Embryonic facial prominence (tissue), 1 donor: ENCODE results near the gene NAGA.
"Not testable (repeated sequence)": the region's sequence is repeated elsewhere in the genome, so short reads cannot be mapped to it uniquely, and the experiment has no call there.

Experiments used
- DNase-seq: peaks from one replicate; pipeline ENCODE4 v3.0.0-alpha.2; 2016; ENCODE audit errors: extremely low spot score

NAGA gene

DNA sequence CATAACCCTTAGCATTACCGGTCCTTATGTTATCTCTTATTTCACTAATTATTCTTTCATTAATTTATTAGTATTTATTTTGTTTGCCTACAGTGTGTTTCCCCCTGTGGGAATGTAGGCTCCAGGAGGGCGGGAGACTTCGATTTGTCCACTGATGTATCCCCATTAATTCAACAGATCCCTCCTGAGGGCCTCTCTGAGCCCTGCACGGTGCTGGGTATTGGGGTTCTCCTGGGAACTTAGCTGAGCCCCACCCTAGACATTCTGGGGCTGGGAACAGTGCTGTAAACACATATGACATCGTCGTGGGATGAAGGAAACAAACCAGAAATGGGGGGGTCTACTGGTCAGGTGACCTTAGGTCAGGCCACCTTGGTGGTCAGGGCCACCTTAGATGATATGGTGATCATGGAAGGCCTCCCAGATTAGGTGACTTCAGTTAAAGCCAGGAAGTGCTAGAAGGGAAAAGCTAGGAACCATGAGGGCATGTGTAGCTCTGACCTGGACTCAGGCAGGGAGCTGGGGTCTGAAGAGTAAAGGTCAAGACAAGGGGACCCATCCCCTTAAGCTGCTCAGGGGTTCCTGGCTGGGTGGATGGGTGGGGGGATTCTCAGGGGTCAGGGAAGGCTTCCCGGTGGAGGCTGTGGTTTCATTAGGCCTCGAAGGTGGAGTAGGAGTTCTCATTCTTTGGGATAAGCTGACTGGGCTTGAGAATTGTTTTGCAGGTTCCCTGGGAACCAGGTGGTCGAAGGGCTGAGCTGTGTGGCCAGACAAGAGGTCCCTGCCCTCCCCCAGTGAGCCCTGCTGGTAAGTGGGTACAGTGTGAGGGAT lies 4.4 kb upstream of the NAGA start:
- no peak for DNase-seq

DNA sequence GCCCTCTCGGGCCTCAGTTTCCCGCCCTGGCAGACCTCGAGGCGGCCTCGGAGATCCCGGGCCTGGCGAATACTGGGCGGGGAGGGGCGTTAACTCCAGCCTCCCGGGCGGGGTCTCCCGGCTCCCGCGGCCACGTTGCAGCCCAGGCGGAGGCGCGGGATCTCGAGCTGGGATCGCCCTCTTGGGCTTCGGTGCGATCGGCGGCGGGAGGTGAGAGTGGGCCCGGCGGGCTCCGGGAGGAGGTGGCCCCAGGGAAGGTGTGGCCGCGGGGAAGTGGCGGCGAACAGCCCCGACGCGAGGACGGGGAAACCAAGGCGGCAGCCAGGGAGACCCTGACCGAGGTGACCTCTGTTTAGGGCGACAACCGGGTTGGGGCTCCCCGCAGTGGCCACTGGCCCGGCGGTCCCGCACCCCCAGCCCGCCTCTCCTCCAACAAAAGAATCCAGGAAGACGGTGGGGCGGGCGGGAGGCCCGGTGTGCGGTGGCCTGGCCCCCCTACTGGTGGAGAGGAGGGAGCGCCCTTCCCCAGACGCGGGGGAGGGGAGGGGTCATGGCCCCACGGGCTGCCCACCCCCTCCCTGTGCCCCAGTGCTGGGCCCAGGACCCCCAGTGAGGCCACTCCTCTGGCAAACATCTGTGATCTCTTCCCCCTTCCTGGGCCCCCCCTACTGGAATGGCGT lies 3.7 kb upstream of the NAGA start, which contains the start of gene PHETA2:
PHETA2 (plus strand) TSS at position 117 of the 680 bp plus-strand sequence. CDS start 3,046 bp downstream, outside the sequence.
- no peak for DNase-seq

DNA sequence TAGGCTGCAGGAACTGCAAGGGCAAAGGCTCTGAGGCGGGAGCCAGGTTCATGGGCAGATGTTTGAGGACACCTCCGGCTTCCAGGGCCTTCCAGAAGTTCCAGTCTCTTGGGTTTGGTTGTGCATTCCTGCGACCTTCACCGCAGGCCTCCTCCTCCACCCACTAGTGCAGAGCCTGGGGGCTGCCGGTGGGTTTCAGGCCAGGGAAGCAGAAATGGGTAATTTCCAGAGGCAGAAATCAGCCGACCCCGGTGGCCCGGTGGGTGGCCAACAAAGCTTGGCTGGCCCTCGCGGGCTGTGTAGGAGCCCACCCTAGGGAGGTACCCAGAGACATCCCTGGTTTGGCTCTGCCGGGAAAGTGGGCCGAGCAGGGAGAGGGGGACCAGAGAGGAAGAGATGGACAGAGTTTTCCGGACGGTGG lies 3.0 kb upstream of the NAGA start:
- no peak for DNase-seq

DNA sequence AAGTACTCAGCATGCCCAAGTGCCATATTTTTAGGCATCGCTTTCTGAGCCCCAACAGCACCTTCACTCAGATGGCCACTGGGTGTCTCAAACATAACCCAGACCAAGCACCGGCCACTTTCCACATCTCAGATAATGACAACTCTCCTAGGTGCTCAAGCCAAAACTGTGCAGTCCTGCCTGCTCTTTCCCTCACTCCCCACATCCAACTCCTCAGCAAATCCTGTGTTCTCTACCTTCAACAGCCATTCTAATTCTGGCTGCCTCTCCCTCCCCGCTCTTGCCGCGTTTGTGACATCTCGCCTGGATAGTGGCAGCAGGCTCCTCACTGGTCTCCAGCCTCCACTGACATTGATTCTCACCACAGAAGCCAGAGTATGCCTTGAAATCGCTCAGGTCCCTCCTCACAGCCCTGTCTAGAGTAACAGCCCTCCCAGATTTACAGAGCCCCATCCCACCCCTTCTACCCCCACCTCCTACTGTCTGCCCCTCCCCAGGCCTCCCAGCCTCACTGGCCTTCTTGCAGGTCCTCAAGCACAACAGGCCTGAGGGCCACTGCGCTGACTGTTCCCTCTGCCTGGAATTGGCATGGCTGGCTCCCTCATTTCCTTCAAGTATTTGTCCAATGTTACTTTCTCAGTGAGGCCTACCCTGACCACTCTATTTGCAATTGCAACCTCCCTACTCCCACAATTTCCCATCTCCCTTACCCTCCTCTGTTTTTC lies 2.2 kb upstream of the NAGA start:
- DNase-seq, result no peak

DNA sequence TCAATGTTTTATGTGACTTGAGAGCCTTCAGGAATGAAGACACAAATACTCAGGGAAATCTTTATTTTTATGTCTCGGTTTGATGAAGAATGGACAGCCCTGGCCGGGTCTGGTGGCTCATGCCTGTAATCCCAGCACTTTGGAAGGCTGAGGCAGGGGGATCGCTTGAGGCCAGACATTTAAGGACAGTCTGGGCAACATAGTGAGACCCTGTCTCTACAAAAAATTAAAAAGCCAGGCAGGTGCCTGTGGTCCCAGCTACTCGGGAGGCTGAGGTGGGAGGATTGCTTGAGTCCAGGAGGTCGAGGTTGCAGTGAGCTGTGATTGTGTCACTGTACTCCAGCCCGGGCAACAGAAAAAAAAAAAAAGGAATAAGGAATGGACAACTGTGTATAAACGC lies 896 bp upstream of the NAGA start:
- not testable (repeated sequence) for DNase-seq

DNA sequence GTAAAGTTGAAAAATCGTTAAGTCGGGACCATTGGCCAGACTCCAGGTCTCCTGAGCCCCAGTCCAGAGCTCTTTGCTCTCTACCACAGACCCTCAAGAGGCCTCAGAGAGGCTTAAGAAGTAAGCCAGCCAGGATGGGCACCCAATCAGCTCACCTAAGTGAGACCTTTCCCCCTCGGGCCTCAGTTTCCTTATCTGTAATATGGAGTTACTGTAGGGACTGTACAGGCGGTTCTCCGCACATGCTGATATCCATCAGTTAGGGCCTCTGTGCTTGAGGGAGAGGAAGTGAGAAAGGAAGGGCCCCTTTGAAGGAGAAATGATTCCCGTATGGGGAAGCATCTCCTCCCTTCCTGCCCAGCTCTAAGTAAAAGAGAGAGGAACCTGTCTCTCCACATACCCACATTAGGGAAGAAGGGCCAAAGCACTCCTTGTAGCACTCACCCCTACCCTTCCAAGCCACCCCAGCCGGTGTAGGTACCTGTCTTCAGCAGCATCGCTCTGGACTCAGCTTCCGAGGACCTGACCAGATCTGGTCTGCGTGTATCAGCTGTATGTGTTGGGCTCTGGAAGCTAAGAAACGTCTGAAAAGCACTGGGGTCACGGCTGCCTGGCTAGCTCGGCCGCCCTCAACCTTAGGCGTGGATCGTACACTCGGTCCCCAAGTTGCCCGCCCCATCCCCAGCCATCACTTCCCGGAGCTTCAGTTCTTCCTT lies 653 bp downstream of the NAGA start:
- no peak for DNase-seq

DNA sequence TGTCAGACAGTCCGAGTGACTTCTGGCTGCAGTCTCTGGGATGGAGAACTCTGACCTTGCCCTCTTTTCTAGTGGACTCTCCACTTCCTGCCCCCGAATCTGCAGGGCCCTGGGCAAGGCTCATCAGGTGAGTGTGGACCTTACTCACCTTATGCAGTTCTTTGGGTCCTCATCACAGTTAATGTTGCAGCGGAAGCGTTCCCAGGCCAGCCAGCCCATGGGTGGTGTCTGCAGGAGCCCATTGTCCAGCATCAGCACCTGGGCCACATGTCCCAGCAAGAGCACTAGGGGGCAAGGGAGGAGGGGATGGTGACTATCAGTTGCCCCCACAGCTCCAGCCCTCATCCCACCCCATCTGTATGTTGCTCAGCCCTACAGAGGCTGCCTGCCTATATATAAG lies 2.3 kb downstream of the NAGA start:
- no peak for DNase-seq

DNA sequence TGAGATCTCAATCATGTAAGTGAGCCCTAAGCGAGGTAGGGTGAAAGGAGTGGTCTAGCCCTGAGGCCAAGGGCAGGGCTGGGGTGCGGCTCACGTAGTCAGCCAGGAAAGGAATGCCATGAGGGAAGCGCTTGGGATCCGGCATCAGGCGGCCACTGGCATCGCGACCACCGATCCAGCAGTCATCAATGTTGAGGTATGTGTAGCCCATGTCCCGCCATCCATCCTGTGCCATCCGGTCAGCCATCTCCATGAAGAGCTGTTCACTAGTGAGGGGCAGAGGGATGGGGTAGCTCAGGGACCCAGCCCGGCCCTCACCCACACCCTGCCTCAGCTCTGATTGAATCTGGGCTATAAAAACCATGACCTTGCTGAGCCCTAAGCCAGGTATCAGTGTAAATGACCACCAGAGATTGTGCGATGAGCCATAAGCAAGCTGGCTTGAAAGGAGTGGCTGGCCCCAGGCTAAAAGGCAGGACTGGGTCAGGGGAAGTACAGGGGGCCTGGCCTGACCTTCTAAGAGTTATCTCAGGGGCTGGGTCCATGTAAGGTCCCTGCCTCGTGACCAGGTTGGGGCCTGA lies 2.9 kb downstream of the NAGA start:
- no peak for DNase-seq

DNA sequence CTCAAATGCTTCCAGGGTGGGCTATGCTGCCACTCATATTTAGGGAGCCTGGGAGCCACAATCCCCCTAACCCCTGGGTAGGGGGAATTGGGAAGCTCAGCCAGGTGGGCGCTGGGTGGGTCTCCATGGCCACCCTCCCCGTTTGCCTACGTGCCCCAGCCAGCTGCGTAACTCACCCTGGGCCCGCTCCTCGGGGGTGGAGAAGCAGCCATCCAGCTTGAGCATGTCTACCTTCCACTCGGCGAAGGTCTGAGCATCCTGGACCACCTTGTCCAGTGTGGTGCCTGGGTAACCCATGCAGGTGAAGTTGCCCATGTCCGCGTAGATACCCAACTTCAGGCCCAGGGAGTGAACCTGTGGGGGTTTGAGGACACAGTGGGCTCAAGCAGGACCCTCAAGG lies 3.7 kb downstream of the NAGA start:
- DNase-seq, result no peak

DNA sequence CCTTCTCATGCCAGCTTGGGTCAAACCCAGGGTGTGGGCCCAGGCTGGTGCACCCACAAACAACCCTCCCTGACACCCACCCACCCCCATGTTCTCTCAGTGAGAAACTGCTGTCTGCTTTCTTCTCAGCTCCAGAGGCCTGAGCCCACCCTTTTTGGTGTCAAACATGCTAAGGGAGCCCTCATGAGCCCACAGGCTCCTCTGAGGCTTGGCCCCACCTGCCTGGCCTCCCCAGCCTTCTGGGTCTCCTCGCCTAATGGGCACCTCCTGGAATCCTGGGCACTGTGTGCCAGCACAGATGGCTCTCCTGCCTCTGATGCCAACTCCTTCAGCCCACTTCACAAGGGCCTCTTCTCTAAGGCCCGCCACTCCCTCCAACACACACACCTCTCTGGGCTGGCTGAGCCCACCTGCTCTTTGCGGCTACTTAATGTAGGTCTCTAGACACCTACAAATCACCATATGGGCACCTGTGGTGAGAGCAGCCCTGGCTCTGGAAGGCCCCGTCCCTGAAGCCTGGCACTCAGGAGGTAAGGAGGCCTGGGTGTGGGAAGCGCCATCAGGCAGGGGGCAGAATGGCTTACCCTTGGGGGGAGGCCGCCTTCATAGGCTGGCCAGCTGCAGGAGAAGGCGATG lies 4.4 kb downstream of the NAGA start:
- no peak for DNase-seq

DNA sequence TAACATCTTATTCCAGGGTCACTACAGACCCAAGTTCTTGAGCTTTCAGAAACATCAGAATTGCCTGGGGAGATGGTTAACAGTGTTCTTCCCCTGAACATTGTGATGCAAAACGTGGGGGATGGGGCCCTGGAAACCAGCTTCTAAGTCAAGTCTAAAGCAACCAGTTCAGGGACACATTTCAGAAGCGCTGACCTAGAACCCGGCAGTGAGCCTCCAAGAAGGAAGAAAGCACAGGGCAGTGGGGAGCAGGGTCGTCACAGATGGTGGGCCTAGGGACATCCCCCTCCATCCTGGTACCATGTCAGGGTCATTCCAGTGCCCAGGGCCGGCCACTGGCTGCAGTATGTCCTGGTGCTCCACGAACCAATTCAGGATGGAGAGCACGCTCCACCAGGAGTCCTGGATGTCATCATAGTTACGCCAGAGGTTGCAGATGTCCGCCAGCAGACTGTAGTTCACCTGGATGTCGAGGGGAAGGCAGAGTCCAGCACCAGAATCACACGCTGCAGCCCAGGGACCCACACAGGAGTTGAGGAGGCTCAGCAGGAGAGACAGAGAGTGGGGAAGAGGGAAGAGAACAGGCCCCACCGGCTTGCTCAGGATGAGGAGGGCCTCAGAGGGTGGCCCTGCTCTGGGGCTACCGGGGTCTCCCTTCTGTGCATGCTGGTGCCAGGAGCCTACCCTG lies 5.0 kb downstream of the NAGA start:
- DNase-seq, result no peak

DNA sequence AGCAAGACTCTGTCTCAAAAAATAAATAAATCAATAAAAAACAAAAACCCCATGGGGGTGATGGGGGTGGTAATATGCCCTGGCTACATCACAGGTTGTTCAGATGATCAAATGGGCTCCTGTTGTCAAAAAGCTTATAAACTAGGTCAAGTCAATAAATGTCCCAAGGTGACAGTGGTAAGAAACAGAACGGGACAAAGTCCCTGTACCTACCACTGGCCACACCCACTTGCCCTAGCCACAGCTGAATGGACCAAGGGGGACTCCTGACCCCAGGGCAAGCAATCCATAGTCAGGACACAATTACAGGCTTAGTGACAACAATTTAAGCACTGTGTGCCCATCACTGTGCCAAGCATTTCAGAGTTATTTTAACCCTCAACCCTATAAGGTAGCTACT lies 6.0 kb downstream of the NAGA start:
- DNase-seq, result no peak

DNA sequence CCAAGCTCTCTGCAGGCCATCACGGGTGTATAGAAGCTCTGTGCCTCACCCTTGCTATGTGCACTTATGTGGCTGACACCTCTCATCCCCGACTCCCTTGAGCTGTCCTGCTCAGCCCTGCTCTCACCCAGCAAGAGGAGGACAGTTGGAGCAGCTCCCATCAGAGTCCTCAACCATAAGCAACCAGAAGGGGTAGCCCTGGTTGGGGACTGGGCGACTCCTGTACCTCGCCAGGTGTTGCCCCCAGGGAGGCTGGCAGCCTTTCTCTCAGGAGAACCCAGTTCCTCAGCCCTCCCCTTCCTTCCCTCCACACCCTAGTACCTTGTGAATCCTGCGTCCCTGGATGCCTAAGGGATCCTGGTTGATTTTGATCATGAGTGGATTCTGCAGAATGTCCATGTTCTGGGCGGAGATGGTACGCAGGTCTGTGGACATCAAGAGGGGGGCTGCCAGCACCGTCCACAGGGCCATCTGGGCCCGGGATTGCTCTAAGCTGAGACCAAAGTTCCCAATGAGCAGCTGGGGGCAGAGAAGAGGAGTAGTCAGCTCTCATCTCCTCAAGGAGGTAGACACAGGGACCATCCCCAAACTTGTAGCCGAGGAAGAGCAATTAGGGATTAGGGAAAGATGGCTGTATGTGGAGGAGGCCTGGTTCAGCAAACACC lies 8.0 kb downstream of the NAGA start:
- DNase-seq, result no peak

DNA sequence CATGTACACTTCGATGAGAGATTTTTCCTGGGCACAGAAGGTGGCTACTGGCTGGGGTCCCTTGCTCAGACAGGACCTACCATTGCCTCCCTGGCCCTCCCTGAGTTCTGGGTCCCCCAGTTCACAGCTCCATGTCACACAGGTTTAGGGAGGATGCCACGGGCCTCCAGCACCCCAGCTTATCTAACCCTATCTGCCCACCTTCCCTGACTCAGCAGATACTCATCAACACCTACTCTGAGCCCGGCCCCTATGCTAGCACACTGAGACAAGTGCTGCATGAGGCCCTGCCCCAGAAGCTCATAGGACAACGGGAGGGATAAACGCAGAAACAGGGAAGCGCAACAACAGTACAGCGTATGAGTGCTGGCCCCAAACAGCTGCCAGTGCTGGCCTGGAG lies 9.6 kb downstream of the NAGA start:
- DNase-seq, result no peak

DNA sequence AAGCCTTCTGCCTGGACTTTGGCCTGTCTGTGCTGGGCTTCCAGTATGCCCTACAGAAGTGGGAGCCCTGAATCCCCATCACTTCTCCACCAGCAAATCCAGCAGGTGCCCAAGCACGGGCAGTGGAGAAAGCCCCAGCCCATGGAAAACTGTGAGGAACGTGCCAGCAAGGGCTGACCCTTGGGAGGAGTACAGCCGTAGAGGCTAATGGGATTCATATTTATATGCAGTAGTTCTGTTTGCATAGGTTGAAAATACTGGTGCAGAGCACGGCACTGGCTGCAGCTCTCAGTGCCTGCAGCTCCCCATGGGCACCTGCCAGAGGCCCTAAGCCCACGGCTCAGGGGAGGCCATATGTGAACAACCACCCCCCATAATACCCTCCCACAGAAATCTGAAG lies 10.1 kb downstream of the NAGA start:
- no peak for DNase-seq

DNA sequence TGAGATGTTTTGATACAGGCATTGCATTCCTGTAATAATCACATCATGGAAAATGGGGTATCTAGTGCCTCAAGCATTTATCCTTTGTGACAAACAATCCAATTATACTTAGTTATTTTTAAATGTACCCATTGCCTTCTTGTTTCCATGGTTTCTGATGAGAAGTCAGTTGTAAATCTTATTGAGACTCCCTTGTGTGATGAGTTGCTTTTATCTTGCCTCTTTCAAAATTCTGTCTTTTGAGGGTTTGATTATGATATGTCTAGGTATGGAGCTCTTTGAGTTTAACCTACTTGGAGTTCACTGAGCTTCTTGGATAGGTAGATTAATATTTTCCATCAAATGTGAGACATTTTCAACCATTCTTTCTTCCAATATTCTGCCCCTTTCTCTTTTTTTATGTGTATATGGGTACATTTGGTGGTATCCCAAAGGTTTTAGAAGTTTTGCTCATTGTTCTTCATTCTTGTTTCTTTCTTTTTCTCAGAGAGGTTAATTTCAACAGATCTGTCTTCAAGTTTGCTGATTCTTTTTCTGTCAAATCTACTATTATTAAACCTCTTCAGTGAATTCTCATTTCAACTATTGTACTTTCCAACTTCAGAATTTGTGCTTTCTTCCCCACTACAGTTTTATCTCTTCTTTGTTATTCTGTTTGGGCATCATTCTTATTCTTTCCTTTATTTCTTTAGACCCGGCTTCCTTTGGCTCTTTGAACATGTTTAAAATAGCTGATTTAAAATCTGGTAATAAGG lies 13.7 kb downstream of the NAGA start:
- DNase-seq, result no peak

DNA sequence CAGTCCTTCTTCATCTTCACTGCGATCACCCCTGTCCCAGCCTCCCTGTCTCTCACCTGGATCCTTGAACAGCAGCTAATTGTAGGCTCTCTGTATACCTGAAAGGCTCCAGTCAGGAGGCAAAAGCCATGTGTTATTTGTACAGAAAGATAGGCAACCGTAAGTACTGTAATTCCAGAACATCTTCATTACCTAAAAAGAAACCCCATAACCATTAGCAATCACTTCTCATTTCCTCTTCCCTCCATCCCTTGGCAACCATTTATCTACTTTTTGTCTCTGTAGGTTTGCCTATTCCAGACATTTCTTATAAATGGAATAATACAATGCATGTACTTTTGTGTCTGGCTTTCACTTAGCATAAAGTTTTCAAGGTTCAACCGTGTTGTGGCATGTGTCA lies 17.8 kb downstream of the NAGA start:
- DNase-seq, result no peak

DNA sequence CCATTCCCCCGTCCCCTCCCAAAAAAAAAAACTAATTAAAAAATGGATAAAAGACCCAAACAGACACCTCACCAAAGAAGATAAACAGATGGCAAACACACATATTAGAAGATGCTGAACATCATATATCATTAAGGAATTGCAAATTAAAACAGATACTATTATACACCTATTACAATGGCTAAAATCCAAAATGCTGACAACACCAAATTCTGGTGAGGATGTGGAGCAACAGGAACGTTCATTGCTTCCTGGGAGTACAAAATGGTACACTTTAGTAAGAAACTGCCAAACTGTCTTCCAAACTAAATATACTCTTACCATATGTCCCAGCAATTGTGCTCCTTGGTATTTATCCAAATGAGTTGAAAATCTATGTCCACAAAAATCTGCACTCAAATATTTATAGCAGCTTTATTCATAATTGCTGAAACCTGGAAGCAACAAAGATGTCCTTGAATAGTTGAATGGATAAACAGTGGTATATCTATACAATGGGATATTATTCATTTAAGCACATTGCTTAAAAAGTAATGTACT lies 19.9 kb downstream of the NAGA start:
- DNase-seq, result no peak

DNA sequence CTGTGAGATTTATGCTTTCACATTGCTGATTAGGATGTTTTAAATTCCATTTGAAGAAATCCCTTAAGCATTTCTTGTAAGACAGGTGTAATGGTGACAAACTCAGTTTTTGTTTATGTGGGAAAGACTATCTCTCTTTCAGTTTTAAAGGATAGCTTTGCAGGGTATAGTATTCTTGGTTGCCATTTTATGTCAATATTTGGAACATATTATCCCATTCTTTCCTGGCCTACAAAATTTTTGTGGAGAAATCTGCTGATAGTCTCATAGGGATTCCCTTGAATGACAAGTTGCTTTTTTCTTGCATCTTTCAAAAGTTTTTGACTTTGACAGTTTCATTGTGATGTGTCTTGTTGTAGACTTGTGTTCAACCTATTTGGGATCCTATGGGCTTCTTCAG lies 28.8 kb downstream of the NAGA start:
- DNase-seq, result no peak
